ENCODE results near the gene CDK5. TPM values are rescaled to one million over a fixed set of nuclear protein-coding genes. Genes with fewer than 3 reads are reported as not detected.
A peak's percentile ranks its signal among the peaks of the same experiment; 100 is the strongest.

CDK5 gene
- total and polyA plus RNA-seq, 9 of the 15 experiments (the other 6 are each of a cell fraction or from before 2014, with no cell fraction given) = 3.2 to 38.0 (median 27.5) TPM

DNA sequence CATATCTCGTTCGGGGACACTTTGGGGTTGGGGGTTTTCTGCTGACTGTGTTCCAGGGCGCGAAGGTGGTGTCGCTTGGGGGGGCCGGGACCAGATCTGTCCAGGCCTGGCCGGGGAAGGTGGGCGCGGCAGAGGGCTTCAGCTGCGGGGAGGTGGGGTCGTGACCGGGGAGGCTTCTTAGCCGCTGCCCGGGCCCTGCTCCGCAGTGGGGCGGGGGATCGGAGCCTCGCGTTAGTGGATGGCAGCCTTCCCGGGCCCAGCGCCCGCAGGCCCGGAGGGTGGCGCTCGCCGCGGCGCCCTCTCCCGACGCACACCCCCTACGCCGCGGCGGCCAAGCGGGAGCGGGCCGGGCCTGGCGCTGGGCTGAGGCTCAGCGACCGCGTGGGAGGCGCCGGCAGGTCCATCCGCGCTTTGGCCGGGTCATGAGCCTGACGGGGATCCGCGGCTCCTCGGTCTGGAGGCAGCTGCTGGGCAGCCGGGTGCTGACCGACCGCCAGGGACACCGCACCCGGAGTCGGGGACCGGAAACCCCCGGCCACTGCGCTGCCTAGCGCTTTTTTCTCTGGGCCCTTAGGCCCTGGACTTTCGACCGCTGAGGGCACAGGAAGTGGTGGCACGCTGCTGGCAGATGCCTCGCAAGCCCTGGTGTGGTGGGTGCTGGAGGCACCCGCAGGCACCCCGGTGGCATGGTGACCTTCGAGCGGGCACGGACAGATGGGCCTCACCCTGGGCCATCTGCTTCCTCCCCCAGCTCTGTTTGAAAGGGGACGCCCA is 29.7 kb upstream of the CDK5 start (continued):
- TF ChIP-seq PCBP1 (IDR thresholded peaks at IDR 0.05; ENCODE audit: low read depth, low read length, poor library complexity, severe bottlenecking) (no peak), ILK (tag; IDR thresholded peaks at IDR 0.05; ENCODE audit: borderline replicate concordance, low read depth) (no peak), MXD1 (CRISPR knock-in tag; IDR thresholded peaks at IDR 0.05; ENCODE audit: borderline replicate concordance, poor library complexity, severe bottlenecking) (no peak), TEAD1 (CRISPR knock-in tag; IDR thresholded peaks at IDR 0.05) (no peak), EWSR1 (IDR thresholded peaks at IDR 0.05; ENCODE audit: borderline replicate concordance, low read depth, partially characterized antibody) (no peak), PURB (CRISPR knock-in tag; IDR thresholded peaks at IDR 0.05; ENCODE audit: low read depth) (no peak), ZNF140 (CRISPR knock-in tag; IDR thresholded peaks at IDR 0.05) (no peak), ZNF232 (CRISPR knock-in tag; IDR thresholded peaks at IDR 0.05) (no peak), RUNX1 (IDR thresholded peaks at IDR 0.05; ENCODE audit: low read depth) (peak; percentile 8; the same call in 1 of the 2 replicates), ESRRA (IDR thresholded peaks at IDR 0.05; ENCODE audit: borderline replicate concordance, low read depth) (peak; percentile 74; the same call in 1 of the 2 replicates), MLX (CRISPR knock-in tag; conservative IDR thresholded peaks at IDR 0.05) (0 out of 4 replicates have a peak, but pooled peaks of 1 of the 2 experiments have one; percentile 70), SRSF7 (optimal IDR thresholded peaks at IDR 0.05; ENCODE audit: low read depth, low read length) (no peak), PKNOX1 (IDR thresholded peaks at IDR 0.05) (no peak), POLR2H (tag; IDR thresholded peaks at IDR 0.05; ENCODE audit: low read depth) (no peak), ZNF436 (CRISPR knock-in tag; IDR thresholded peaks at IDR 0.05) (no peak), MAFF (IDR thresholded peaks at IDR 0.05; ENCODE audit: low read length) (no peak), ZNF785 (CRISPR knock-in tag; IDR thresholded peaks at IDR 0.05) (no peak), KAT8 (IDR thresholded peaks at IDR 0.05; ENCODE audit: low read depth) (no peak)
- TF ChIP-seq, protein P1, sequence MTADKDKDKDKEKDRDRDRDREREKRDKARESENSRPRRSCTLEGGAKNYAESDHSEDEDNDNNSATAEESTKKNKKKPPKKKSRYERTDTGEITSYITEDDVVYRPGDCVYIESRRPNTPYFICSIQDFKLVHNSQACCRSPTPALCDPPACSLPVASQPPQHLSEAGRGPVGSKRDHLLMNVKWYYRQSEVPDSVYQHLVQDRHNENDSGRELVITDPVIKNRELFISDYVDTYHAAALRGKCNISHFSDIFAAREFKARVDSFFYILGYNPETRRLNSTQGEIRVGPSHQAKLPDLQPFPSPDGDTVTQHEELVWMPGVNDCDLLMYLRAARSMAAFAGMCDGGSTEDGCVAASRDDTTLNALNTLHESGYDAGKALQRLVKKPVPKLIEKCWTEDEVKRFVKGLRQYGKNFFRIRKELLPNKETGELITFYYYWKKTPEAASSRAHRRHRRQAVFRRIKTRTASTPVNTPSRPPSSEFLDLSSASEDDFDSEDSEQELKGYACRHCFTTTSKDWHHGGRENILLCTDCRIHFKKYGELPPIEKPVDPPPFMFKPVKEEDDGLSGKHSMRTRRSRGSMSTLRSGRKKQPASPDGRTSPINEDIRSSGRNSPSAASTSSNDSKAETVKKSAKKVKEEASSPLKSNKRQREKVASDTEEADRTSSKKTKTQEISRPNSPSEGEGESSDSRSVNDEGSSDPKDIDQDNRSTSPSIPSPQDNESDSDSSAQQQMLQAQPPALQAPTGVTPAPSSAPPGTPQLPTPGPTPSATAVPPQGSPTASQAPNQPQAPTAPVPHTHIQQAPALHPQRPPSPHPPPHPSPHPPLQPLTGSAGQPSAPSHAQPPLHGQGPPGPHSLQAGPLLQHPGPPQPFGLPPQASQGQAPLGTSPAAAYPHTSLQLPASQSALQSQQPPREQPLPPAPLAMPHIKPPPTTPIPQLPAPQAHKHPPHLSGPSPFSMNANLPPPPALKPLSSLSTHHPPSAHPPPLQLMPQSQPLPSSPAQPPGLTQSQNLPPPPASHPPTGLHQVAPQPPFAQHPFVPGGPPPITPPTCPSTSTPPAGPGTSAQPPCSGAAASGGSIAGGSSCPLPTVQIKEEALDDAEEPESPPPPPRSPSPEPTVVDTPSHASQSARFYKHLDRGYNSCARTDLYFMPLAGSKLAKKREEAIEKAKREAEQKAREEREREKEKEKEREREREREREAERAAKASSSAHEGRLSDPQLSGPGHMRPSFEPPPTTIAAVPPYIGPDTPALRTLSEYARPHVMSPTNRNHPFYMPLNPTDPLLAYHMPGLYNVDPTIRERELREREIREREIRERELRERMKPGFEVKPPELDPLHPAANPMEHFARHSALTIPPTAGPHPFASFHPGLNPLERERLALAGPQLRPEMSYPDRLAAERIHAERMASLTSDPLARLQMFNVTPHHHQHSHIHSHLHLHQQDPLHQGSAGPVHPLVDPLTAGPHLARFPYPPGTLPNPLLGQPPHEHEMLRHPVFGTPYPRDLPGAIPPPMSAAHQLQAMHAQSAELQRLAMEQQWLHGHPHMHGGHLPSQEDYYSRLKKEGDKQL (CRISPR knock-in tag; IDR thresholded peaks at IDR 0.05; ENCODE audit: borderline replicate concordance) = 0 out of 2 replicates have a peak, but pooled peaks have one; percentile 12

Data from K562 (cell line).